GM18526 (cell line): ENCODE measurements around the gene KCNH2.

Experiments
- POLR2A ChIP-seq: IDR thresholded peaks from 3 replicates; pipeline ENCODE4 v1.6.1; 2011; ENCODE audit not compliant: insufficient read length; ENCODE audit errors: extremely low read depth

The KCNH2 gene, protein sequence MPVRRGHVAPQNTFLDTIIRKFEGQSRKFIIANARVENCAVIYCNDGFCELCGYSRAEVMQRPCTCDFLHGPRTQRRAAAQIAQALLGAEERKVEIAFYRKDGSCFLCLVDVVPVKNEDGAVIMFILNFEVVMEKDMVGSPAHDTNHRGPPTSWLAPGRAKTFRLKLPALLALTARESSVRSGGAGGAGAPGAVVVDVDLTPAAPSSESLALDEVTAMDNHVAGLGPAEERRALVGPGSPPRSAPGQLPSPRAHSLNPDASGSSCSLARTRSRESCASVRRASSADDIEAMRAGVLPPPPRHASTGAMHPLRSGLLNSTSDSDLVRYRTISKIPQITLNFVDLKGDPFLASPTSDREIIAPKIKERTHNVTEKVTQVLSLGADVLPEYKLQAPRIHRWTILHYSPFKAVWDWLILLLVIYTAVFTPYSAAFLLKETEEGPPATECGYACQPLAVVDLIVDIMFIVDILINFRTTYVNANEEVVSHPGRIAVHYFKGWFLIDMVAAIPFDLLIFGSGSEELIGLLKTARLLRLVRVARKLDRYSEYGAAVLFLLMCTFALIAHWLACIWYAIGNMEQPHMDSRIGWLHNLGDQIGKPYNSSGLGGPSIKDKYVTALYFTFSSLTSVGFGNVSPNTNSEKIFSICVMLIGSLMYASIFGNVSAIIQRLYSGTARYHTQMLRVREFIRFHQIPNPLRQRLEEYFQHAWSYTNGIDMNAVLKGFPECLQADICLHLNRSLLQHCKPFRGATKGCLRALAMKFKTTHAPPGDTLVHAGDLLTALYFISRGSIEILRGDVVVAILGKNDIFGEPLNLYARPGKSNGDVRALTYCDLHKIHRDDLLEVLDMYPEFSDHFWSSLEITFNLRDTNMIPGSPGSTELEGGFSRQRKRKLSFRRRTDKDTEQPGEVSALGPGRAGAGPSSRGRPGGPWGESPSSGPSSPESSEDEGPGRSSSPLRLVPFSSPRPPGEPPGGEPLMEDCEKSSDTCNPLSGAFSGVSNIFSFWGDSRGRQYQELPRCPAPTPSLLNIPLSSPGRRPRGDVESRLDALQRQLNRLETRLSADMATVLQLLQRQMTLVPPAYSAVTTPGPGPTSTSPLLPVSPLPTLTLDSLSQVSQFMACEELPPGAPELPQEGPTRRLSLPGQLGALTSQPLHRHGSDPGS

GRCh38 chr7:150978126-150978789 lies at the start of gene KCNH2:
KCNH2 (minus strand) TSS chr7:150978321; CDS start chr7:150977913, 408 bp downstream.
- no peak for TF ChIP-seq POLR2A

DNA sequence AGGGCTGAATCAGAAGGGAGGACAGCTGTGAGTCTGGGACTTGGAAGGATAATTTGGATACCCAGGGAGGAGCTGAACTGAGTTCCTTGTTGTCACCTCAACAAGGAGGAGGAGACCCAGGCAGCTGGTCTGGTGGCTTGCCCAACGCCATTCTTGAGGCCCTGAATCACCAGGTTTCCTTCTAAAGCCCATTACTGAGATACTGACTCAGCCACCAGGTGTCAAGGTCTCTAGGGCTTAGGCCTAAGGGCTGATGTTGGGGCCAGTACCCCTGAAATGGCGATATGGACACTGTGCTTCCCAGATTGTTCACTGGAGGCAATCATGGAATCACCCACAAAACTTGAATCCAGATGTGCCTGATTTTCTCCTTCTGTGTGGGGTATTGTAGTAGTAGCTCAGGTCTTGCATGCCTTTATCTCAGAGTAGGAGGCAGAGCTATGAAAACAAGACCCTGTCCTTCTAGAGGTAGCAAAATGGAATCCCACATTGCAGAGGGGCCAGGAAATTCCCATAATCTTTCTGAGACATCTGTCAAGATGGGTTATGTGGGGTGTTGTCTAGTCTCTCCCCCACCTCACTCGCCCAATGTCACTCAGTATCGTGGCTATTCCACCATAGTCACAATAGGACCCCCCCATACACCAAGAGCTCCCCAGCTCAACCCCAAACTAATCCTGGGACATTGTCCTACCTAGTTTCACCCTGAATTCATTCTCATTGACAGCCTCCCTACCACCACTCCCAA lies 48.0 kb upstream of the KCNH2 start:
- TF ChIP-seq POLR2A = no peak

GRCh38 chr7:151024435-151025056 lies 46.4 kb upstream of the KCNH2 start, which contains the start of gene ATG9B:
ATG9B (minus strand) TSS chr7:151024494; CDS start chr7:151024423, 71 bp downstream.
- TF ChIP-seq POLR2A = no peak

GRCh38 chr7:151023232-151023631 lies 45.1 kb upstream of the KCNH2 start:
- no peak for TF ChIP-seq POLR2A

DNA sequence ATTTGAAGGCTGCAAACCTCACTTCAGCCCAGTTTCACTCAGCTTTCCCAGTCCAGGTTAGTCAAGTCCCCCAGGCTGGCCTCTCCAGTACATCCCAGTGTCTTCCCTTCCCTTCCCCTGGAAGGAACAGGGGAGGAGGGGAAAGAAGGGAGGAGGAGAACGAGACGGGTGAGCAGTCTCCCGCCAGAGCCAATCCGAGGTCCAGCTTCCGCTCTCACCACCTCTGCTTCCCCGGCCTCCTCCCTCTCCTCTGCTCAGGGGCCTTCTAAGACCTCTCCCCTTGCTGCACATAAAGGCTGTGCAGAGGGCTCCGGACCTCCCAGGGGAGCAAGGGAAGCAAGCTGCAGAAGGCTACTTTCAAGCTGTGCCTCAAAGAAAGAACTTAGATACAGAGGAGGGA lies 42.1 kb upstream of the KCNH2 start:
- no peak for TF ChIP-seq POLR2A

GRCh38 chr7:151019130-151019447 lies 41.0 kb upstream of the KCNH2 start:
- TF ChIP-seq POLR2A = no peak

DNA sequence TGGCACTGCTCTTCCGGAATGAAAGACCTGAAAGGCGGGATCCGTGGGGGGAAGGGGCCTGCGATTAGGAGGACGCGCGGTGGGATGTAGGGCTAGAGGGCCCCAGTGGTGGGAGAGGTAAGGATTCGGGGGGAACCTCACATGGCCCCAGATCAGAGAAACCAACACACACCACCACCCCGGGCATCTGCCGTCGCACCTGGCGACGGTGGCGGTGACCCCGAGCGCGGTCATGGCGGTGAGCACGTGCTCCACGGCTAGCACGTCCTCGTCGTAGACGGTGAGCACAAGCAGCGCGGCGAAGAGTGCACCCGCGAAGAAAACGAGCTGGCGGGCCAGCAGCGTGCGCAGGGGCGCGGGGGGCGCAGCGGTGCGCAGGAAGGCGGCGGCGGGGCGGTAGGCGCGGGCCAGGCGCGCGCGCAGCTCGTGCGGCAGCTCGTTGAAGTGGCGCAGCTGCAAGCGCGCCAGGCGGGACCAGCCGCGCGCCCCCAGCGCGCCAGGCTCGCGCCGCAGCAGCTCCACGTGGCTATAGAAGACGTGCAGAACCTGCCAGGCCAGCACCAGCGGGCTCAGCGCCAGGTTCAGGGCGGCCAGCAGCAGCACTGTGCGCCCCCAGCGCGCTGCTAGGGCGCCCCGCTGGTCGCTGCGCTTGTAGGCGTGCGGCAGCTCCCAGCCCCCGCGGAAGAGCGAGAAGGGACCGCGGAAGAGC lies 40.5 kb upstream of the KCNH2 start:
- no peak for TF ChIP-seq POLR2A

DNA sequence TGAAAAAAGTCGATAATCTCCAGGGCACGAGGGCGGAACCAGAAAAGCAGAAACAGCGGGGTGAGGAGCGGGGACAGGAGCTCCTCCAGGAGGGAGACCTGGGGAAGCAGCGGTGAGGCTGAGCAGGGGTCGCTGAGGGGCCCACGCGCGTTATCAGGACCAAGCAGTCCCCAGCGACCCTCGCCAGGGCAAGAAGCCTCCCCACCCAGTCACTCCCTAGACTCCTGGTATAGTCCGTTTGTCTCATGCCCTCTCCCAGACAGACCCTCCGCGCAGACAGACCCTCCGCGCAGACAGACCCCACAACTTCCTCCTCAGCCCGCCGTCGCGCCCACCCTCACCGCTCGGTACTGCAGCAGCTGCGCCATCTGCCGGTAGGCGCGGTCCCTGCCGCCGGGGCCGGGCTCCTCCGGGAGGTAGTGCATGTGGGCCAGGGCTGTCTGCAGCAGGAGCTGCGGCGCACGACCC lies 39.9 kb upstream of the KCNH2 start:
- TF ChIP-seq POLR2A = no peak

- no peak for TF ChIP-seq POLR2A
Observed at GRCh38 chr7:151017370-151017952, 39.3 kb upstream of the KCNH2 start.

- no peak for TF ChIP-seq POLR2A
Observed at GRCh38 chr7:151016942-151017341, 38.8 kb upstream of the KCNH2 start.

- TF ChIP-seq POLR2A = no peak
Observed at GRCh38 chr7:151016505-151016904, 38.4 kb upstream of the KCNH2 start.

GRCh38 chr7:151015967-151016366 lies 37.8 kb upstream of the KCNH2 start:
- no peak for TF ChIP-seq POLR2A

DNA sequence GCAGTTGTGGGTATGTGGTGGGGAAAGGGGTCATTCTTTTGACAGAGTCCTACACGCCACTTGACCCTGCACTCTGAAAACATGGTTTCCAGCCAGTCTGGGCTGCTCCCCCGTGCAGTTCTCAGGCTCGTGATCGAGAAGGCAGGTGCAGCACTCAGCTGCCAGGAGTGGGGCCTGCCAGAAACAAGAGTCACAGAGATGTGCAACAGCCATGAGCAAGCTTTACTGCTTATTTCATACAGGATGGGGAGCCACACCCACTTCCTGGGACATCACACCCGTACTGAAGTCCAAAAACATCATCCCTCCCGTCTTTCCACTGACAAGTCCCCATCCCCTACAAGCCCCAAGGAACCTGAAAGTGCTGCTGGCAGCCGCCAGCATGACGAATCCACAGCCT lies 36.8 kb upstream of the KCNH2 start:
- no peak for TF ChIP-seq POLR2A
